H1 (cell line): ENCODE results near the gene MEGF9. TPM values are rescaled to one million over a fixed set of nuclear protein-coding genes. Genes with fewer than 3 reads are reported as not detected.

Experiments
- CTCF ChIP-seq, 3 experiments: IDR thresholded peaks; 1 replicate in 2 of 3; 2 replicates in 1 of 3; pipeline versions ENCODE4 v1.5.1 to v1.6.1; 2011; ENCODE audit warnings: low read length in 3 of 3, mild to moderate bottlenecking in 3 of 3, inconsistent platforms in 2 of 3, low read depth in 1 of 3, moderate library complexity in 1 of 3; ENCODE audit not compliant: insufficient read depth in 1 of 3; ENCODE audit errors: control extremely low read depth in 1 of 3
- SP2 ChIP-seq: IDR thresholded peaks from 2 replicates; pipeline ENCODE4 v1.6.1; 2012; ENCODE audit warnings: mild to moderate bottlenecking, low read length, inconsistent platforms
- polyA plus RNA-seq, 7 experiments: library from polyadenylated mRNA; depleted of rRNA in 3 of 7; stranded (reverse) in 5 of 7; unstranded in 2 of 7; fragments of >200 nt in 5 of 7; fragments of 200-250 nt in 2 of 7; gene quantifications; 1 replicate in 5 of 7; 2 replicates in 1 of 7; 4 replicates in 1 of 7; pipeline versions ENCODE4 v1.2.1 to v1.2.3, GENCODE V29; 2011 to 2013; ENCODE audit warnings: missing spikeins in 2 of 7, mixed read lengths in 2 of 7
- total RNA-seq: library from RNA; stranded (reverse); fragmentation: NEBNext Ultra II Directional; extraction: Animal tissue kit (Norgen Biotek cat#: 25700); gene quantifications from 2 replicates; pipeline ENCODE4 v1.2.1, GENCODE V29; 2021

Gene MEGF9
- total and polyA plus RNA-seq, 2 of the 8 experiments (the other 6 are each of a cell fraction or from before 2014, with no cell fraction given) = 0.45 to 1.8 TPM

DNA sequence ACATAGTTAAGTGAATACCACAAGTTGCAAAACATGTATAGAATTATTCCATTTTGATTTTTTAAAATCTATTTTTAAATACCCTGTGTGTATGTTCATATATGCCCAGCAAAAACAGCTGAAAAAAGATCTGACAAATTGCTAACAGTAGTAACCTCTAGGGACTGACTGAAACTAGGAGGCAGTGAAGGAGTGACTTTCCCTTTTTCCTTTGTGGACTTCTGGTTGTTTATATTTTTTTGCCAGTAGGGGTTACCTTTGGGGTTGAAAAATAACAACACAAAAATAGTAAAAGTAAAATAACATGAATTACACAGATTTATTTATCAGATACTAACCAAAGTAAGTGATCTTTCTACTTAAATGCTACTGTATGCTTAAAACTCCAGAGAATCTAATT is 2.9 kb downstream of the MEGF9 start (continued):
- TF ChIP-seq CTCF (IDR thresholded peaks at IDR 0.05; ENCODE audit: control extremely low read depth in 1 of 3, insufficient read depth in 1 of 3, low read depth in 1 of 3, low read length in 3 of 3) (no peak), SP2 (no peak)
